ENCODE results near the gene C1QL3.

Gene C1QL3

DNA sequence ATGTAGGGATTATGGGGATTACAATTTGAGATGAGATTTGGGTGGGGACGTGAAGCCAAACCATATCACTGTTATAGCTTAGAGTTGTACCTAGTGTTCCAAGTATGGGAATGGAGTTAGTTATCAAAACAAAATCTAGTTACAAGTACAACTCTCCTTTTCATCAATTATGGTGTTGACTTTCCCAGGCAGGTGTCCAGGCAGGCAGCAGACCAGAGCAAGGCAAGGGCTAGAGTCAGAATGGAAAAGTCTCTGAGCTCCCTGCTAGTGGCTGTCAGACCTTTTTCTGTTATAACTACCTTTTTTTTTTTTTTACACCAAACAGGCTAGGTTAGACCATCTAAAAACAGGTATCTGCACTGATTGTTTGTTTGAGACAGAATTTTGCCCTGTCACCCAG is 55.7 kb downstream of the C1QL3 start:
- no peaks in the 10 kb centered on the region for H3K9me3 ChIP-seq (ENCODE audit: control insufficient read depth in 2 of 2, low read length in 2 of 2)

More for the DNA sequence above, 55.7 kb downstream of the C1QL3 start:
- no peak overlapping the region for H3K4me3 ChIP-seq (ENCODE audit: low read length in 2 of 2)
- H3K9ac ChIP-seq (ENCODE audit: low read depth in 1 of 2, low read length in 2 of 2), result no peak overlapping the region
- H3K27ac ChIP-seq (ENCODE audit: low read depth in 2 of 2, low read length in 2 of 2), result no peak overlapping the region
- no peaks in the 10 kb centered on the region for H3K27me3 ChIP-seq (ENCODE audit: control insufficient read depth in 2 of 2, insufficient read depth in 2 of 2, low read length in 2 of 2)
- H3K4me1 ChIP-seq (ENCODE audit: control insufficient read depth in 2 of 2, insufficient read depth in 2 of 2, low read length in 2 of 2), result no peaks in the 10 kb centered on the region
- H3K36me3 ChIP-seq (ENCODE audit: control insufficient read depth in 2 of 2, insufficient read depth in 2 of 2, low read length in 2 of 2), result no peaks in the 10 kb centered on the region

Data from mucosa of rectum (tissue), 2 donors.